ENCODE data around the gene CHD1L.
A peak's percentile ranks its signal among the peaks of the same experiment; 100 is the strongest.
"Not testable (repeated sequence)": the region's sequence is repeated elsewhere in the genome, so short reads cannot be mapped to it uniquely, and the experiment has no call there.

Gene CHD1L

DNA sequence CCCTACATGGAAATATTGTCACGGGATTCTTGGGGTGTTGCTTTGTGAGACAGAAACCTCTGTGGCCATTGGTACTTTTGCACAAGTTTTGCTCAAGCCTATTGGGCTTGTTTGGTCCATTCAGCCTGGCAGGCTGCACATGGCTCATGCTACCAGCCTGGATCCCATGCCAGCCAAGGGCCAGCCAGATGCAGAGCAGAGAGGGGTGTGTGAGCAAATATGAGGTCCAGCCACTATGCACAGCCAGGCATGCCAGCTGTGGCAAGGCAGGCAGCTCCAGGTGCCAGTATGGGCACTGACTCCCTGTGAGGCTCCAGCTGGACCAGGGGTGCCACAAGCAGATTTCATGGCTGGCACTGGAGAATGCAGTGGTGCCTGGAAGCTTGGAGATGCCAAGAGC, 6.7 kb upstream of the CHD1L start:
- no peak for DNase-seq

DNA sequence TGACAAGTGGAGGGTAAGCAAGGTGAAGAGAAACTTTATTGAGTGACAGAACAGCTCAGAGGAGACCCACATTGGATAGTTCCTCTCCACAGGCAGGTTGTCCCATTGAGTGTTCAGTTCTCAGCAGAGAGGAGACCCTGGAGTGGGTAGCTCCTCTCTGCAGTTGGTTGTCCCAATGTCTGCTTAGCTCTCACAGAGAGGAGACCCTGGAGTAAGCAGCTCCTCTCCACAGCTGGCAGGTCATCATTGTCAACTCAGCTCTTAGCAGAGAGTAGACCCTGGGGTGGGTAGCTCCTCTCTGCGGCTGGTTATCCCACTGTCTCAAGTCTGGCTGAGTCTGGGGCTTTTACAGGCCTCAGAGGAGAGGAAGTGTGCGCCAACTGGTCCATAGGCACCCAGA, 6.0 kb upstream of the CHD1L start:
- DNase-seq: no peak

DNA sequence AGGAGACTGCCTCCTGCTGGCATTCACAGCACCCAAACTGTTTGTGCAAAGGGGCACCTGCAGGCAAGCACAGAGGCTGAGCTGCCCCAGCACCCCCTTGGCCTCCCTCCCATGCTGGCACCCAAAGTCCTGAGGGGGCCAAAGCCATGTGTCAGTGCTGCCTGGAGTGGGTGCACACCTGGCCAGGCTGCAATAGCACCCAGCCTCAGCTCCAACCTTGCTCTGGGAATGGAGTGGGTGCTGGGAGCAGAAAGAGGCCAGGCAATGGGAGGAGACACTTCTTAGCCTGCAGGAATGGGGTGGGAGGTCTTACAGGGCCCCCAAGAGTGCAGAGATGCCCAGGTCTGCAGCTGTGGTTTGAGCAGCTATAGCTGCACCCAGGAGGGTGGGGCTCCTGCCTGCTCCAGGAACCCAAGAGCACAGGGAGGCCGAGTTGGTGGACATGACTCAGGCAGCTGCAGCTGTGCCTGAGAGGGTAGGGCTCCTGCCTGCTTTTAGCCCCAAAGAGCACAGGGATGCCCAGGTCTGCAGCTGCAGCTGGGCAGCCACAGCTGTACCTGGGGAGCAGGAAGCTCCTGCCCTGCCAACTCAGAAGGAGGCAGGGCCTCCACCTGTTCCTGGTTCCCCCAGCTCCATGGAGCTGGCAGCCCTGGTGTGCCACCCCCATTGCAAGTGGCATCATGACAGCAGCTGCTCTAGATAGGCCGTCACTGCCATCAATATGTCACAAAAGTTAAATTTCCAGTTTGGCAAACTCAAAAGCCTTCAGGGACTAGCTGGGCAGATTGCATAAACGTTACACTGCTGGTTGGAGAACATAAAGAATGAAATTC, 5.3 kb upstream of the CHD1L start:
- DNase-seq: no peak

DNA sequence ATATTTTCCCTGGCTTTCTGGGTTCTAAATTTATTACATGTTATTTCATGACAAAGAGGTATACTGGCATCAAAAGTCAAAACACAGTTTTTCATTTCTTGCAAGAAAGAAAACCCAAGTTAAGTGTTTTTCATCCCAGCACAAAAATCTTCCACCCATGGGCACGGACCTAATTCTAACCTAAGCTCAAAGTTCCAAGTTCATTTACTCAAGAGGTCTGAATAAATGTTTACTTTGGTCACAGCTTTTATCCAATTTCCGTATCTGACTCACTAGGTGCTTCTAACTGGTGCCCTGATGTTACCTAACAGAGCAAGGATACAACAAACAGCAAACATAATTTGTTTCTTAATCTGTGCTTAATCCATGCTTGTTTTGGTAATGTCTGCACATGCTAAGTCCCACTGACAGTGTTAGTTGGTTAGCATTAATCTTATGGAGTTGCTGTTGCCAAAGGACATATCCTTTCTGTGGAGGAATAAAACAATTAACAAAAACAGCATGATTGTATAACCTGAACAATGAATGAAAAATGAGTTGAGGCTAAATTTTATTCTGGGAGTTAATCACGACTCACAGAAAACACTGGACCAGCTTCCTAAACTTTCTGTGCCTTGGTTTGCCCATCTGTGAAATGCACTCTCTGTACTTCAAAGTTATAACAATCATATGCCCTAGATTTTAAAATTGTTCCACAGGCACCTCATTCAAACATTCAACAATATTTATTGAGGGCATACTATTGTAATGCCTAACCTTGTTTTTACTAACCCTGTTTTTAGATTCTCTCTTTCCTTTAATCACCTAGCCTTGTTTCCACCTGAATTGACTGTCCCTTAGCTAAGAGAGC, 4.2 kb upstream of the CHD1L start:
- peak; percentile 75 for DNase-seq

DNA sequence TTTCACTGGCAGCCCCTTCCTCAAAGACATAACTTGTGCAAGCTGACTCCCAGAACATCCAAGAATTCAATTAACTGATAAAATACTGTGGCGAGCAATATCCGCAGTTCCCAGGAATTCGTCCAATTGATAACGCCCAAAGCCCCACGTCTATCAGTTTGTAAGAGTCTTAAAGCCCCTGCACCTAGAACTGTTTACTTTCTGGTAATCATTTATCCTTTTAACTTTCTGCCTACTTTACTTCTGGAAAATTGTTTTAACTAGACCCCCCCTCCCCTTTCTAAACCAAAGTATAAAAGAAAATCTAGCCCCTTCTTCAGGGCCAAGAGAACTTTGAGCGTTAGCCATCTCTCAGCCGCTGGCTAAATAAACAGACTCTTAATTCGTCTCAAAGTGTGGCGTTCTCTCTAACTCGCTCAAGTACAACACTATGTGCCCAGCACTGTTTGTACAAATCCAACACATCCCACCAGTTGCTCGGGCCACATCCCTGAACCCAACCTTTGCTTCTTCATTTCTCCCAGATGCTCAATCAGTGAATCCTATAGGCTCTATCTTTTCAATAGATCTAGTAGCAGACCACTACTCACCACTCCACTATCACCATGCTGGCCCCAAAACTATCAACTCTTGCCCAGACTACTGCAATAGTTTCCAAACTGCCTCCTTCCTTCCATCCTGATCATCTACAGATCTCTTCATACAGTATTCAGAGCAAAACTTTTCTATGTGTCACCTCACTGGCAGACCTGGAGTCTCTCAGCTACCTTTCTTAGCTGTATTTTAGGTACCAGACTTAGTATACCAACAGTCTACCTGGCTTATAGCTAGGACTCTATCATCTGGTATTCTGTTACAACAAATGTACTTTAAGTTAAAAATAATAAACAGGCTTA, 3.3 kb upstream of the CHD1L start:
- DNase-seq: no peak

DNA sequence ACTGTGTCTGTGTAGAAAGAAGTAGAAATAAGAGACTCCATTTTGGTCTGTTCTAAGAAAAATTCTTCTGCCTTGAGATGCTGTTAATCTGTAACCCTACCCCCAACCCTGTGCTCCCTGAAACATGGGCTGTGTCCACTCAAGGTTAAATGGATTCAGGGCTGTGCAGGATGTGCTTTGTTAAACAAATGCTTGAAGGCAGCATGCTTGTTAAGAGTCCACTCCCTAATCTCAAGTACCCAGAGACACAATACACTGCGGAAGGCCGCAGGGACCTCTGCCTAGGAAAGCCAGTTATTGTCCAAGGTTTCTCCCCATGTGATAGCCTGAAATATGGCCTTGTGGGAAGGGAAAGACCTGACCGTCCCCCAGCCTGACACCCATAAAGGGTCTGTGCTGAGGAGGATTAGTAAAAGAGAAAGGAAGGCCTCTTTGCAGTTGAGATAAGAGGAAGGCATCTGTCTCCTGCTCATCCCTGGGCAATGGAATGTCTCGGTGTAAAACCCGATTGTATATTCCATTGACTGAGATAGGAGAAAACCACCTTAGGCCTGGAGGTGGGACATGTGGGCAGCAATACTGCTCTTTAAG, 2.3 kb upstream of the CHD1L start:
- DNase-seq: not testable (repeated sequence)

DNA sequence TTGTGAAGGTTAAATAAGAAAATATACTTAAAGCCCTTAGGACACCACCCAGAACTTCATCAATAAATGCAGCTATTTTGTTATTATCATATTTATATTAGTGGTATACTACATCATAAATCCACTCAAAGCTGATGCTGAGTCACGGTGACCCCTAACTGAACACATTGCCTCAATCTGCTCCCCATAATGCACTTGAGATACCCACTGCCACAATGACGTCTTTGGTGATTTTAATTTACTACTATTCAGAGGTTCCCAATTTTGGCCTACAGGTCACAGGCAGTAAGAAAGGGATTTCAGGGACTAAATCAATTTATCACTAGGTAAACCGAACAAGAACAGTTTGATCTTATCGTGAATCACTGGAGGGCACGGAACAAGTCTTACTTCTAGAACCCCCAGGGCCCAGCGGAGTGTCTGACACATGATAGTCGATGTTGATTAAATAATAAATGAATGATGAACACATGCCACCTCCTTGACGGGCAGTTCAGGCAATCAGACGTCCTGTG, 493 bp upstream of the CHD1L start:
- no peak for DNase-seq

DNA sequence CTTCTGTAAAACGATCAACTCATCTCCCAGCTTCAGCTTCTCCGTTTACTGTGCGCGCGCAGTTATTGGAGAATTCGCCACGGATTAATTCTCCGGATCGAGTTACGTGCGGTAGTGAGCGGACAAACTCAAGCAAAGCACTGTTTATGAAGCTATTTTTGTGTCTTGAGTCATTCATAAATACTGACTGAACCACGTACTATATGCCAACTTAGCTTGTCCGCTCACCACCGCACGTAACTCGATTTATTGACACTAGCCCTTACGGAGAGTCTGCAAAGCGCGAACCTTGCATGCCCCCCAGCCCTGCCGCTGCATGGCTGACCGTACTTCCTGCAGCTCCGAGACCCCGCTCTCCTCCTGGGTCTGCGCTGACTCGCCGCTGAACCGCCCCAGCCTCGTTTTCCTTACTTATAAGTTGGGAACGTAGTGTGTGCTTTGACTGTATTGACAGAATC, 773 bp downstream of the CHD1L start:
- peak; percentile 77 for DNase-seq

DNA sequence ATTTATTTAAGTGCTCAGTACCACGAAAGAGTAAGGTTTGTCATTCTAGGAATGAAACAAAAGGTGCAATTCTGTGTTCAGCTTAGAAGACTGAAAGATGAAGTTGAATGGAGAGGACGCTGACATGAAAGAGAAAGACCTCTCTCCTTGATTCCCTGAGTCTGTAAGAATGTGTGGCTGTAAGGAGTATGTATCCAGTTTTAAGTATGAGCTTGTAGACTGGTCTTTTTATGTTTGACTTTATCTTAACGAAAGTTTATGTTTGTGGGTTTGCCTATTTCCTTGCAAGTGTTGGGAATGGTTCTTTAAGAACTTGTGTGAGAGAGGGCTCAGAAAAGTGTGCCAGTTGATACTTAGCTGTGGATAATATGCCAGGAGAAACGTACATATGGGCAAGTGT, 1.4 kb downstream of the CHD1L start:
- DNase-seq: peak; percentile 25

DNA sequence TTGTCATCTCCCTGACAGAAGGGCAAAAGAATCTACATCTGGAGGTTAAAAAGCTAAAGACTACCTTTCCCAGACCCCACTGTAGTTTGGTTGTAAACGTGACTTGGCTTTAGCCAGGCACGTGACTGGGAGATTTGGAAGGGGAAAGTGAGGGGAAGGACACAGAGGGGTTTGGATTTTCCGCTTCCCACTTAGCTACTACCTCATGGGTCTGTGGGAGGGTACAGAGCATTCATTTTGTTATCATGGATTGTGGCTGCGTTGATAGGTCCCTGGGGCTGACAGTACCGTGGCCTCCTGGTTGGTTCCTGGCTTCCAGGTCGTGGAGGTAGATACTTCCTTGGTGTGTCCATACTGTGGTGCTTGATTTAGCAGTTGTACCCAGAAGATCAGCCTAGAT, 2.6 kb downstream of the CHD1L start:
- no peak for DNase-seq

DNA sequence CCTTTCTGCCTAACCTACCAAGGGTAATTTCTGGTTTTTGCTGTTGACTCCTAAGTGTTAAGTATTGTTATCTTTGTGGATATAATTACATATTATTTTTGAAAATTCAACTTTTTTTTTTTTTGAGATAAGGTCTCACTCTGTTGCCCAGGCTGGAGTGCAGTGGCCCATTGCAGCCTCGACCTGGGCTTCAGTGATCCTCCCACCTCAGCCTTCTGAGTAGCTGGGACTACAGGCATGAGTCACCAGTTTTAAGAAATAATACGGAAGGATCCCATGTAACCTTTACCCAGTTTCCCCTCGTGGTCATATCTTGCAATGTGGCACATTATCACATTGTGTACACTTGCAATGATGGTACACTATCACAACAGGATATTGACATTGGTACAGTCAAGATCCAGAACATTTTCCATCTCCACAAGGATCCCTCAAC, 3.1 kb downstream of the CHD1L start:
- no peak for DNase-seq

DNA sequence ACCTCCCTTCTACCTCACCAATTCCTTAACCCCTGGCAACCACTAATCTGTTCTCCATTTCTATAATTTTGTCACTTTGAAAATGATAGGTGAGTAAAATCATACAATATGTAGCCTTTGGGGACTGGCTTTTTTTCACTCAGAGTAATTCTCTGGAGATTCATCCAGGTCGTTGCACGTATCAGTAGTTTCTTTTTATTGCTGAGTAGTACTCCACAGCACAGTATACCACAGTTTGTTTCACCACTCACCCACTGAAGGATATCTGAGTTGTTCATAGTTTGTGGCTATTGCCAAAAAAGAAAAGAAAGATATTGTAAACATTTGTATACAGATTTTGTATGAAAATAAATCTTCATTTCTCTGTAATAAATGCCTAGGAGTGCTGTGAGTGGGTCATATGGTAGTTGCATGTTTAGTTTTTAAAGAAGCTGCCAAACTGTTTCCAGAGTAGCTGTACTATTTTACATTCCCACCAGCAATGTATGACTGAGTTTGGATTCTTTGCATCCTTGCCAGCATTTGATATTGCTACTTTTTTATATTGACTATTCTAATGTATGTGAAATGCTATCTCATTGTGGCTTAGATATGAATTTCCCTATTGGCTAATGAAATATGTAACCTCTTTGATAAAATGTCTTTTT, 3.7 kb downstream of the CHD1L start:
- no peak for DNase-seq

DNA sequence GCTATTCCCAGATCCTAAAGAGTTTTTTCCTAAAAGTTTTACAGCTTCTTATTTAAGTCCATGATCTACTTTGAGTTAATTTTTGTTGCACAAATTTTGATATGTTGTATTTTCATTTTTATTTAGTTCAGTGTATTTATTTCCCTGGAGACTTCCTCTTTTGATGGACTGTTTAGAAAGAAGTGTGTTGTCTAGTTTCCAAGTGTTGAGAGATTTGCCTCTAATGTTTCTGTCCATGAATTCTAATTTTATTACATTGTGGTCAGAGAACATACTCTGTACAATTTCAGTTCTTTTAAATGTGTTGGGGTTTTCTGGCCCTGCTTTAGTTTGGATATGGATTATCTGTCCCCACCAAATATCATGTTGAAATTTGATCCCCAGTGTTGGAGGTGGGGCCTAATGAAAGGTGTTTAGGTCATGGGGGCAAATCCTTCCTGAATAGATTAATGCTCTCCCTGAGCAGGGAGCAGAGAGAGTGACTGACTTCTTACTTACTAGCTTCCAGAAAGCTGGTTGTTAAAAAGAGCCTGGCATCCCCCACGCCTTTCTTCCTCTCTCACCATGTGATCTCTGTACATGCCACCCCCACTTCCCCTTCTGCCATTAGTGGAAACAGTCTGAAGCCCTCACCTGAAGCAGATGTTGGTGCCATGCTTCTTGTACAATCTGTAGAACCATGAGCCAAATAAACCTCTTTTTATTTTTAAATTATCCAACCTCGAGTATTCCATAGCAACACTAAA, 4.6 kb downstream of the CHD1L start:
- DNase-seq: peak; percentile 75

DNA sequence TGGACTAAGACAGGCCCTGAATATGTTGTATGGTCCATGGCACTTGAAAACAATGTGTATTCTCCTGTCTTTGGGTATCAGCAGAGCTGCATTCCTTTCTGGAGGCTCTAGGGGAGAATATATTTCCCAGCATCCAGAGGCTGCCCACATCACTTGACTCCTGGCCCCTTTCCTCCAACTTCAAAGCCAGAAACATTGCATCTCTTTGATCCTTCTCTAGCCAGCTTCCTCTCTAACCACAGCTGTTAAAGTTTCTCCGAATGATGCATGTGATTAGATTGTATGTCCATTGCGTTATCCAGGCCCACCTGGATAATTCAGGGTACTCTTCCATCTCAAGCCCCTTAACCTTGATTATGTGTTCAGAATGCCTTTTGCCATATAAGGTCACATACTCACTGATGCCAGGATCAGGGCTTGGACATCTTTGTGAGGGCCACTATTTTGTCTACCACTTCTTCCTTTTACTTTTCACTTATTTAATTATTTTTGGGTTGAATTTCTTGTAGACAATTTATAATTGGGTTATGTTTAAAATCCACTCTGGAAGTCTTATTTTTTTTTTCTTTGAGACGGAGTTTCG, 5.3 kb downstream of the CHD1L start:
- no peak for DNase-seq

DNA sequence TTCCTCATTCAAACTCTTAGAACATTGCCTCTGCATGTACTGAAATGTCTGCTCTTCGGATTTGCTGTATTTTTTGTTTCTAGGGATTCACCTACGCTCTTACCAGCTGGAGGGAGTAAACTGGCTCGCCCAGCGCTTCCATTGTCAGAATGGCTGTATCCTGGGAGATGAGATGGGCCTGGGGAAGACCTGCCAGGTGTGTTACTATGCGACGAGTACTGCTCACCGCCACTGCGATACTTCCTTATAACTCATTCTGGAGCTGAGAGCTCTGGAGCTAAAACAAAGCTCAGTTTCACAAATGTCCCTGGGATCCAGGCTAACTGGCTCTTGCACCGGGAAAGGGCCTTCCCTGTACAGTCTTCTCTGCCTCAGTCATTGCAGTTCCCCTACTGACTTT, 10.1 kb downstream of the CHD1L start:
- DNase-seq: no peak

DNA sequence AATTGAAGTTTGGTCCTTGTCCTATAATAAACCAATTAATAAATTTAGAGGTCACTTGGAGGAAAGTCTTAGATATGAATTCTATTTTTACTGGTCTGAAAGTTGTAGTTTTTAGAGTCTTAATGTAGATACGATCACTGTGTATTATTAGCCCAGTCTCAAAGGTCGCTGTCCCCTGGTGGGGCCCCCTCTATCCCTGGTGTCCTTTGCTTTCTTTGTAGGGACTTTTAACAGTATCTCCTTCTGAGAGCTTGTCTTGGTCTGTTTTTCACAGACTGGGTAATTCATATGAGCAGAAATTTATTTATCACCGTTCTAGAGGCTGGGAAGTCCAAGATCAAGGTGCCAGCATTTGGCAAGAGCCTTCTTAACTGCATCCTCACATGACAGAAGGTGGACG, 18.5 kb downstream of the CHD1L start:
- DNase-seq: no peak

DNA sequence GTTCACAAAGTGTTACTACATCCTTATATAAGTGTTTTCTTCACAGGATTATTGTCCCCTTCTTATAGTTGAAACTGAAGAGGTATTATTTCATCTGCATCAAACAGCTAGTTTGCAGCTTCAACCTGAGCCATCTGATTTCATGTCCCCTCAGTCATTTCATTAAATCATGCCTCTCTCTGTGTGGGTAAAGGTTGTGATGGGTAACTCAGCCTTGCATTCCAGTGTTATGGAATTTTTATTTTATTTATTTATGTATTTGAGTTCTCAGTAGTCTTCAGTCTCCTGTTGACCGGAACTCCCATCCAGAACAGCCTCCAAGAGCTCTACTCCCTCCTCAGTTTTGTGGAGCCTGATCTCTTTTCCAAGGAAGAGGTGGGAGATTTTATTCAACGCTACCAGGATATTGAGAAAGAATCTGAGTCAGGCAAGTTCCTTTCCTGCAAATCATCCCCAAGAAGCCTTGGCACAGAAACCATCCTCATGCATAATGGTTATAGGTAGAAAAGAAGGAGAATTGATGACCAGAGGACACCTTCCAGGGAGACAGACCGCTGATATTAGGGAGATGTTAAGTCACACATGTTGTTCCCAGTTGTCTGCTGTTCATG, 21.8 kb downstream of the CHD1L start:
- no peak for DNase-seq

DNA sequence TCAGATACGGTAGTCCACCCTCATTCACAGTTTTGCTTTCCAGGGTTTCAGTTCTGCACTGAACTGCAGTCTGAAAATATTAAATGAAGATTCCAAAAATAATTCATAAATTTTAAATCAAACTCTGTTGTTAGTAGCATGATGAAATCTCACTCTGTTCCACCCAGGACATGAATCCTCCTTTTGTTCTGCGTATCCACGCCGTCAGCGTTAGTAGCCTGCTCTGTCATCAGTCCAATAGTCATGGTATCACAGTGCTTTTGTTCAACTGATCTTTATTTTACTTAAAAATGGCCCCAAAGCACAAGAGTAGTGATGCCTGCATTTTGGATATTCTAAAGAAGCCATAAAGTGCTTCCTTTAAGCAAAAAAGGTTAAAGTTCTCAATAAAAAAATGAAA, 23.9 kb downstream of the CHD1L start:
- DNase-seq: no peak

DNA sequence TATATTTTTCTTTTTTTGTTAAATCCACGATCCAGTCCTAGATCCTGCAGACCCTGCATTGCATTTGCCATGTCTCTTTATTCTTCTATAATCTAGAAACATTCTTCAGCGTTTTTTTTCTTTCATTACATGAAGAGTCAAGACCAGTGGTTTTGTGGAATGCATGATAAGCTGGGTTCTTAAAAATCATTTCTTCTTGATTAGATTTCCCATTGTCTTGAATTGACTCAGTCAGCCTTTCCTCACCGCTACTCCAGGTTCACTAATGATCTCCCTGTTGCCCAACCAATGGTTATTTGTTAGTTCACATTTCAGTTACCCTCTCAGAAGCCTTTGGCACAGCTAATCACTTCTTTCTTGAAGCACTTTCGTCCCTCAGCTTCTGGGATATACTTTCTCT, 25.2 kb downstream of the CHD1L start:
- DNase-seq: no peak

DNA sequence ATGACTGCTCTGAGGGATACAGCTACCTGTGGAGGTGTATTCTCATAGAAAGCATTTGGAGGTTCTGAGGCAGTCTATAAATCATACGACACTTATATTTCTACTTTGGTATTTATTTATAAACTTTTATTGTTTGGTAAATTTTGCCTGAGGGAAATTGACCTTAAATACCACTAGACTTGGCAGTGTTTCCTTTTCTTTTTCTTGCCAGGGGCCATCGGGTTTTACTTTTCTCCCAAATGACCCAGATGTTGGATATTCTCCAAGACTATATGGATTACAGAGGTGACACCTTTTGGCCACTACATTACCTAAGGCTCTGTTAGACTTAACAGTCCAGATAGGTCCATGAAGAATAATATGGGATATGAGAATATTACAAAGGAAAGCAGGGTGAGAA, 28.2 kb downstream of the CHD1L start:
- DNase-seq: no peak
